Measurements from ENCODE around the gene IGFBP2. TPM values are rescaled to one million over a fixed set of nuclear protein-coding genes. Genes with fewer than 3 reads are reported as not detected.

Gene IGFBP2
- total and polyA plus RNA-seq, 2 of the 8 experiments (the other 6 are each of a cell fraction or from before 2014, with no cell fraction given): 326 to 782 TPM

DNA sequence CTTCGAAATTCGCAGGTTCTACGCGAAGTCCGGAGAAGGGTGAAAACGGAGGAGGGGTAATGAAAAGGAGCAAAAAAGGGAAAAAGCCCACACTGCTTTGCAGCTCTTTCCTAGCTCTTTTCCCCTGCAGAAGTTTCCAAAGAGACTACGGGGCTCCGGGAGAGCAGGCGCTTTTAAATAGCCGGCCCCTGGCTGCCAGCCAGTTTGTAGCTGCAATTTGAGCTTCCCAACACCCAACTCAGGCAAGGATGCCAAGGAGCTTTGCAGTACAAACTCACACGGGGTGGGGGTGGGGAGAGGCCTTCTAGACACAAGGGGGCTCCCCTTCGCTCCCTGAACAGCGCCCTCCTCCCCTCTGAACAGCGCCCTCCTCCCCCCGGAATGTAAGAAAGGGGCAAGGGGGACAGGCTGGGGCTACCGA is 62.2 kb downstream of the IGFBP2 start, which contains the start of gene IGFBP5 (continued):
- no peak for TF ChIP-seq BACH1 (IDR thresholded peaks at IDR 0.05; ENCODE audit: low read length)
- TF ChIP-seq CREB1 (IDR thresholded peaks at IDR 0.05): no peak
- no peak for TF ChIP-seq GABPA (IDR thresholded peaks at IDR 0.05; ENCODE audit: borderline replicate concordance, insufficient read depth, low read length)
- no peak for TF ChIP-seq RNF2 (IDR thresholded peaks at IDR 0.05; ENCODE audit: borderline replicate concordance, low read depth, low read length, missing control alignments, poor library complexity, severe bottlenecking)
- TF ChIP-seq RAD21 (IDR thresholded peaks at IDR 0.05 in 1 of 2, conservative IDR thresholded peaks at IDR 0.05 in 1 of 2; ENCODE audit: low read depth in 2 of 2, low read length in 2 of 2): peak; percentile 15 to 23; a peak in 3 of 4 replicates
- TF ChIP-seq EGR1 (IDR thresholded peaks at IDR 0.05; ENCODE audit: borderline replicate concordance, low read depth, low read length): no peak
- TF ChIP-seq MAX (IDR thresholded peaks at IDR 0.05): no peak
- TF ChIP-seq BCL11A (IDR thresholded peaks at IDR 0.05; ENCODE audit: low read depth in 2 of 2, low read length in 2 of 2): no peak
- TF ChIP-seq, protein P1, sequence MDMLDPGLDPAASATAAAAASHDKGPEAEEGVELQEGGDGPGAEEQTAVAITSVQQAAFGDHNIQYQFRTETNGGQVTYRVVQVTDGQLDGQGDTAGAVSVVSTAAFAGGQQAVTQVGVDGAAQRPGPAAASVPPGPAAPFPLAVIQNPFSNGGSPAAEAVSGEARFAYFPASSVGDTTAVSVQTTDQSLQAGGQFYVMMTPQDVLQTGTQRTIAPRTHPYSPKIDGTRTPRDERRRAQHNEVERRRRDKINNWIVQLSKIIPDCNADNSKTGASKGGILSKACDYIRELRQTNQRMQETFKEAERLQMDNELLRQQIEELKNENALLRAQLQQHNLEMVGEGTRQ (IDR thresholded peaks at IDR 0.05; ENCODE audit: low read length): no peak
- TF ChIP-seq YY1 (IDR thresholded peaks at IDR 0.05; ENCODE audit: low read depth, low read length): no peak
- TF ChIP-seq JUND (IDR thresholded peaks at IDR 0.05; ENCODE audit: low read length): 0 out of 2 replicates have a peak, but pooled peaks have one; percentile 9
- TF ChIP-seq TBP (IDR thresholded peaks at IDR 0.05; ENCODE audit: low read depth, low read length): peak; percentile 83
- no peak for TF ChIP-seq ATF3 (IDR thresholded peaks at IDR 0.05; ENCODE audit: insufficient read depth, low read depth, low read length)

All from H1 (cell line).